NCI-H2171 (cell line): ENCODE results near the gene IRF4.
"Not testable (repeated sequence)": the region's sequence is repeated elsewhere in the genome, so short reads cannot be mapped to it uniquely, and the experiment has no call there.

Experiments used
- DNase-seq: peaks from one replicate; lab custom pipeline; 2025; lab: John Stamatoyannopoulos, UW

IRF4 gene

DNA sequence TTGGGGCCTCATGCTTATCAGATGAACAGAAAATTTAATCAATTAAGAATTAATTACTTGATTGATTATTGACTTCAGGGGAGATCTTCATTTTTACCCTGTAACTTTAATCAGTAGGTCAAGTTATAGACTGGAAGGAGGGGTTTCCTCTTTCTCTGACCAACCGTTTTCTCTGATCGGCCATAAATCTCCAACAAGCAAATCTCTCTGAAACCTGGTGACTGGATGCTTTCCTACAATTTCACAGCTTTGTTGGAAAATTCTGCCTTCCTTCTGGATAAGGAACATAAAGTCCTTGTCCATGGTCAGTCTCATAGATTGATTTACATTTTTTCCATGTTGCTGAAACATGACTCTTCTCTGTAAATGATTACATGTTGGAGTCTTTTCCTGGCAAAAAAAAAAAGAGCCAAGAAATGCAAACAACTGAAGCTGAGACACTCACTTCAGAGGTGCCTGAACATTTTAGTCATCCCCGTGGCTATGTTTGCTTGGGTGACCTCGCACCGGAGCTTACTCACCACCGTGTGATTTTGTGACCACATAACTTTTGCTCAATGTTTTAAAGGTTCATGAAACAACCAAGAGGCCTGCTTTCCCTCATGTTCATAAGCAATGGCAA is 31.0 kb downstream of the IRF4 start:
- DNase-seq = no peak

DNA sequence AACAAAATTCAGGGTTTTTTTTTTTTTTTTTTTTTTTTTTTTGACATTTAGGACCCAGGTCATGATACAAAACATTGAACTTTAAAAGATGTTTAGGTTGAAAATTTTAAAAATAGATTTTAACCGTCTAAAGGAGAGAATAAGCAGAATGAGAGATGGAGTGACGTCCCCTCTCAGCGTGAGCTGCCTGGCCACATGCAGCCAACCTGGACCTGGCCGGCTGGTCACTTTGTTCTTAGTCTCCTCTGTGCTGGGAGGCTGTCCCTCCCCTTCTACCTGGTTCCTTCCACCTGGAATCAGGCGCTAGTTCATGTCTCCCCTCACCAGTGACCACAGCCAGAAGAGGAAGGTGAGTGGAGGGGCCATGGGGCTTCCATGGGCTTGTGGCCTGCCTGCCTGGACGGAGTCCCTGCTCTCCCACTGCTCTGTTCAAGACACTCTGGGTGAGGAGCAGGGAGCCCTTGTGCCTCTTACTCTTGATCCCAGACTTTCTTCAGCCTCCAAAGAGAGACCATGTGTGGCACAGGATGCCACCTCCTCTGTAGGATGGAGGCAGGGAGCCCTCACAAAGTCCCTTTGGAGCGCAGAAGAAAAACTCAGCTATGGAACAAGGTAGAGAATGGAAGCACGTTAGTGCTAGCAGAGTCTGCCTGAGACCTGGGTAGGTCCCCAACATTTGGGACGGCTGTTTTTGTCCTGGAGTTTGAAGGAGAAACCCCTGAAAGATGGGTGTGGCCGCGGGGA is 31.7 kb downstream of the IRF4 start:
- DNase-seq = no peak

DNA sequence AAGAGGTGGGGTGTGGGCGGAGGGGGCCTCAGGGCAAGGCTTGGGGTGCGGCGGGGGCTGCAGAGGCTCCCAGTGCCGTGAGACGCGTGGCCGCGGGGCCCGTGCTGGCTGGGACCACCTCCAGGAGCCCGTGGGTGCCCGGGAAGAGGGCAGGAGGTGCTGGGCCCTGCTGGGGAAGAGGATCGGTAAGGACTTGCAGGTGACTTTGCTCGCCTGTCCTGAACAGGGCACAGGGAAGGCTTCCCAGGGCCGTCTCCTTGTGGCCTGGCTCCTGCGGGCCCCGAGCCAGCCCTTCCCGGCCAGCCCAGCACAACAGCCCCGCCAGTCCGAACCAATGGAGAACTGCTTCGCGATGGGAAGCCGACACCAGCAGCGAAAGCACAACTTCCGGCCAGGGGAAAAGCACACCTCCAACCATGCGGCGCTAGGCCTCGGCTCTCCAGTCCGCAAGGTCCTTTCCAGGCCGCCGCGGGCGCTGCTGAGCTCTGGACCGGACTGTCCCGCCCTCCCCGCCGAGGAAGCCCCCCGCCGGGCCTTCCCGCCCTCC is 32.3 kb downstream of the IRF4 start:
- DNase-seq = no peak

DNA sequence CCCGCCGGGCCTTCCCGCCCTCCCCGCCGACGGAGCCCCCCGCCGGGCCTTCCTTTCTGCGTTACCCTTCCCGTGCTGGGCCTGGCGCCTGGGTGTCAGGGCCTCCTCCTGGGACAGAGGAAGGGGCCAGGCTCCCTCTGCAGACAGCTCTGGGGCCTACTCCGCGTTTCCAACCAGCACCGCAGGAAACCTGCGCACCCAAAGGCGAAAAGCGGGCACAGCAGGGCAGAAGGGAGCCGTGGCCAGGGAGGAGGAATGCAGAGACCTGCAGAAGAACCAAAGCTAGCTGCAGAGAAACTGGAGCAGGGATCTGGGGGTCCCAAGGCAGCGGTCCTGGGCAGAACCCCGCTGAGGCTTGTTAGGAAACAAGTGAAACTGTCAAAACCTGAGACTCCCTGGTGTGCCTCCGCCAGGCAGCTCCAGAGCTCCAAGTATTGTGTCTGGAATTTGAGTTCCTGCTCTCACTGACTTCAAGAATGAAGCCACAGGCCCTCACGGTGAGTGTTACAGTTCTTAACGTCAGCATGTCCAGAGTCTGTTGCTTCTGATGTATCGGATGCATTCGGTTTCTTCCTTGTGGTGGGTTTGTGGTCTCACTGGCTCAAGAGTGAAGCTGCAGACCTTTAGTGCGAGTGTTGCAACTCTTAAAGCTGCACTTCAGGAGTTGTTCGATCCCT is 33.3 kb downstream of the IRF4 start:
- no peak for DNase-seq

DNA sequence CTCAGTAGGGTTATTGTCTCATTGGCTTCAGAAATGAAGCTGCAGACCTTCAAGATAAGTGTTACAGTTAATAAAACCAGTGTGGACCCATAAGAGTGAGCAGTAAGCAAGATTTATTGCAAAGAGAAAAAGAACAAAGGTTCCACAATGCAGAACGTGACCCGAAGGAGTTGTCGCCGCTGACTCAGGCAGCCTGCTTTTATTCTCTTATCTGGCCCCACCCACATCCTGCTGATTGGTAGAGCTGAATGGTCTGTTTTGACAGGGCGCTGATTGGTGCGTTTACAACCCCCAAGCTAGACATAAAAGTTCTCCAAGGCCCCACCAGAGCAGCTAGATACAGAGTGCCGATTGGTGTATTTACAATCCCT is 33.9 kb downstream of the IRF4 start:
- not testable (repeated sequence) for DNase-seq

DNA sequence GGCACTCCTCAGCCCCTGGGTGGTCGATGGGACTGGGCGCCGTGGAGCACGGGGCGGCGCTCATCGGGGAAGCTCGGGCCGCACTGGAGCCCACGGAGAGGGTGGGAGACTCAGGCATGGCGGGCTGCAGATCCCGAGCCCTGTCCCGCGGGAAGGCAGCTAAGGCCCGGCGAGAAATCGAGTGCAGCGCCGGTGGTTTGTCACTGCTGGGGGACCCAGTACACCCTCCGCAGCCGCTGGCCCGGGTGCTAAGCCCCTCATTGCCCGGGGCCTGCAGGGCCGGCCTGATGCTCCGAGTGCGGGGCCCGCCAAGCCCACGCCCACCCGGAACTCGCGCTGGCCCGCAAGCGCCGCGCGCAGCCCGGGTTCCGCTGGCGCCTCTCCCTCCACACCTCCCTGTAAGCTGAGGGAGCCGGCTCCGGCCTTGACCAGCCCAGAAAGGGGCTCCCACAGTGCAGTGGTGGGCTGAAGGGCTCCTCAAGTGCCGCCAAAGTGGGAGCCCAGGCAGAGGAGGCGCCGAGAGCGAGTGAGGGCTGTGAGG is 34.7 kb downstream of the IRF4 start:
- DNase-seq = not testable (repeated sequence)

DNA sequence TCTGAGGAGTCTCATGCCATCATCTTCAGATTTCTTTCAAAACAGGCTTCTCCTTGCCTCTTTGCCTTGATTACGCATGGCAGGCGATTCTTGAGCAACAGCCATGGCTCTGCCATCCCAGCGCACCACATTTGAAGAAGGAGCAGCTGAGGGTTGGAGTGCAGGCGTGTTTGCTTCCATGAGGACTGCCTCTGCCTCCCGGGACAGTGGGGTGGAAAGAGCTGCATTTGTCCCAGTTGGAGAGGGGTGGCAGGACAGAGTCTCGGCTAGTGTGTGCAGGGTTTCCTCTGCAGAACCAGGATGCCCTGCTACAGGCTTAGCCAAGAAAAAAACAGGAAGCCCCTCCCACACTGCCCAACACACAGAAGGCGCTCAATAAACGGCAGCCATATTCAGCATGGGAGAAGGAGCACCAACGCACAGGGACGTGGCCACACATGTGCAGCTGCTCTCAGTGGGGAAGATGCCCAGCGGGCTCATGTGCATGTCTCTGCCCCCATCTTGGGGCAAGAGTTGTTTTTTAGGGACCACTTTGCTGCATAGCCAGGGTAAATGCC is 36.6 kb downstream of the IRF4 start:
- no peak for DNase-seq

DNA sequence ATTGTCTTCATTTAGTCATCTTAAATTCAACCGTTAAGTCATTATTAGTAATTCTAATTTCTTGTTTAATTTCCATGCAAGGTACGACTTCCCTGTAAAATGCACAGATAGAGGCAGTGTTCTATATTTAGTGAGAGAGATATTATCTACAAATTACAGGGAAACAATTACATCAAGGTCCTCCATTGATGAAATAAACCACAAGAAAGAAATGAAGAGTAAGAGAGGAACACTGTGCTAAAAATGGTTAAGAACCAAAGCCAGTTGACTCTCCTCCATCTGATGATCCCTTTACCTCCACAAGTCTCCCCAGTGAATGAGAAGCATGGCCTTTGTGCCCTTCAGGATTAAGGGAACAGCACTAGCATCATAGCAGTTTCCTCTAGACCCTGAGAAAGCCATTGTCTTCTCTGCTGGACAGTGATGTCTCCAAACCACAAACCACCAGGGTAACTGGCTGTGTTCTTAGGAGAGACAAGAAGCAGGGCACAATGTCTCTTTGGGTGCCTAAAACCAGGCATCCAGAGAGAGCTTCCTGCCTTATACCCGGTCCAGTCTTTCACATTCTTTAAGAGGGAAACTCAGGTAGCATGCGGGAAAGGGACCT is 38.1 kb downstream of the IRF4 start:
- DNase-seq = no peak

DNA sequence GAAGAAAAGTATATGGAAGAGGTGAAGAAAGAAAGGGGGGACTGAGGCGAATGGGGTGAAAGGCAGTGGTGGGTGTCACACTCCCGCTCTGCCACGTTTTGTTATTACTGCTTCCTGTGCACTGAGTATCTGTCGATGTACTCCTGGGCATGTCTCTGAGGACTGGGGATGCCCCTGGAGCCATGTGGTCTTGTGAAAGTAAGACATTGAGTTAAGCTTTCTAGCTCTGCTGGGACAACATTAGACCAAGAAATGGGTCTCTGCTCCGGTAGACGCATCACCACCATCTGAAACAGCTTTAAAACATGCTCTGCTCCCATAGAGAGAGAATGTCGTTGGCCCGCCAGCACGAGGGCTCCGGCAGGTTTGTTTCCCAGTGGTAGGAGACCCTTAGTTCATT is 40.0 kb downstream of the IRF4 start:
- DNase-seq = no peak

DNA sequence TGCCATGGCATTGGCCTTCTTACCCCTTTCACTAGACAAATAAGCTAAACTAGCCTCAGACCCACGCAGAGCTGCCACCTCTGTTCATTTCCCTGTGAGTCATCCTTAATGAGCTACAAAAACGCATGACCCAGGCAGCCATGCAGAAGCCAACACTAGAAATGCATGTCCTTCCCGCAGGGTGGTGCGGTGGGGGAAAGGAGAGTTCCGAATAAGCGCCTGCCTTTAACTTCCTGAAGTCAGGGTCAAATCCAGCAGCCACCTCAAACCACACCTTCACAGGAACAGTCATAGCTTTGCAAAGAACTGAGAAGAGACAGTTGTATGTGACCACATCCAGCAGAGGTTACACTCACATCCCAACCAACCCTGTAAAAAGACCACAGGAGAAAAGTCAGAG is 40.4 kb downstream of the IRF4 start:
- DNase-seq = no peak

DNA sequence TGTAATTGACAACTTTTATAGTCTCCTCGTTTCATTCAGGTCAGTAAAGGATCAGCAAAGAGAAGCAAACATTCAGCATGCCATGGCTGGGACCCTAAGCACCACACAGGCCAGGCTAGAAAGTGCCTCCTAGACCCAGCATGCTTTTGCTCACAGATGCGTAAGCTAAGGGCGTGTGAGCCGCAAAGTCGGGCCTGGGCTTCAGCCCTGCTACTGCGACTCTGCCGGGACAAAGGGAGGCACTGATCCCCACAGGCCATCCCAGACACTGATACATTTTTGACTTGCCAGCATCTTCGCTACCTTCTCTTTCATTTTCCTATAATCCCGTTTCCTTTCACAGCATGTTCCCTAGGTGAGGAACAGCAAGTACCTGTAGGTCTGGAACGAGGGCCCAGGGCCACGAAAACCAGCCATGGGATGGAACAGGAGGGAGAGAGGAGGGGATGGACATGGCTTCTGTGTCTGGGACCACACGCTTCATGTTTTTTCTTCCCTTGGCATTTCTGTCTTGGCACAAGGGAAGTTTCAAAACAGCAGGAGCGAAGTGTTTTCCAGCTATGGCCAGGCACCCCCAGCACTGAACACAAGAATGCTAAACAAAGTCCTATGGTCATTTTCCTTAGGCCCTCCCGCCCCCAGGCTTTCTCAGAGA is 42.6 kb downstream of the IRF4 start:
- no peak for DNase-seq

DNA sequence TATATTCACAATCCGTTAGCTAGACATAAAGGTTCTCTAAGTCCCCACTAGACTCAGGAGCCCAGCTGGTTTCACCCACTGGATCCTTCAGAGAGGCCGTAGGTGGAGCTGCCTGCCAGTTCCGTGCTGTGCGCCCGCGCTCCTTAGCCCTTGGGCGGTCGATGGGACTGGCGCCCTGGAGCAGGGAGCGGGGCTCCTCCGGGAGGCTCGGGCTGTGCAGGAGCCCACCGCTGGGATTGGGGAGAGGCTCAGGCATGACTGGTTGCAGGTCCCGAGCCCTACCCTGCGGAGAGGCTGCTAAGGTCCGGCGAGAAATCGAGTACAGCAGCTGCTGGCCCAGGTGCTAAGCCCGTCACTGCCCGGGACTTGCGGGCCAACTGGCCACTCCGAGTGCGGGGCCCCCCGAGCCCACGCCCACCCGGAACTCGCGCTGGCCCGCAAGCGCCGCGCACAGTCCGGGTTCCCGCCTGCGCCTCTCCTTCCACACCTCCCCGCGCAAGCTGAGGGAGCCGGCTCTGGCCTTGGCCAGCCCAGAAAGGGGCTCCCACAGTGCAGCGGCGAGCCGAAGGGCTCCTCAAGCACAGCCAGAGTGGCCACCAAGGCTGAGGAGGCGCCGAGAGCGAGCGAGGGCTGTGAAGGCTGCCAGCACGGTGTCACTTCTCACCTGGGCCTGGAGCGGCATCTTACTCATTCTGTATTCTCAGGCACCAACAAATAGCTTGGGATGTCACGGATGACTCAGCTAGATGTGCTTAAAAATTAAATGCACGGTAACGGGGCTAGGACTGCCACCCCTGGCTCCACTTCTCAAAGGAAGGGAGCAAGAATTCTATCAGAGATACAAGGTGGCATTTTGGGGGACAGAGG is 44.1 kb downstream of the IRF4 start:
- no peak for DNase-seq

DNA sequence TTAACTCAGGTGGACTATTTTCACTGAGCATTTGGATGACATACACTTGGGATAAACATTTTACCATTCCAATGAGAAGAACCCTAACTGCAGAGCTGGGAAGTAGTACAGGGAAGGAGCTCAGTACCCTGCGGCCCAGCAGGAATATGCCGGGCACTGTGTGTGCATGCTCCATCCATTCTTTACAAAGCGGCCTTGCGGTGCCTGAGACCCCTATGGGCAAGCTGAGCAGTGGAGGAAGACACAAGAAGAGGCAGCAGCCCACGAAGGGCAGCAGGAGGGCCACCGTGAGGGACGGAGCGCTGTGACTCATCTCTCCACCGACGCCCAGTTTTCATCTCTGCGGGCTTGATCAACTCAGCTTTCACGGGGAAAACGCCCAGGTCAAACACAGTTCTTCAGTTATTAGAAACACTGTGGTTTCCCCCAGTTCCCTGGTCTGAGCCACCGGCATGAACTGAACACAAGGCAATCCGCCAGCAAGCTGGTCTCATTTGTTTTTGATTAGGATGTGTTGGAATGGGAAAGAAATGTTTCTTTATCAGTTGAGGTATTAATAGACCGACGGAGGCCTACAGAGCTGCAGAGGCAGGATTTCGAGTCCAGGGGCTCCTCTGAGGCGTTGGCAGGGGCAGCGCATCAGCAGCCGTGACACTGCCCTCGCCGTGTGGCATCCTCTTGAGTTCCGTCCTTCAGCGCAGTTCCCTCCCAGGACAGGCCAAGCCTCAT is 44.9 kb downstream of the IRF4 start:
- no peak for DNase-seq

DNA sequence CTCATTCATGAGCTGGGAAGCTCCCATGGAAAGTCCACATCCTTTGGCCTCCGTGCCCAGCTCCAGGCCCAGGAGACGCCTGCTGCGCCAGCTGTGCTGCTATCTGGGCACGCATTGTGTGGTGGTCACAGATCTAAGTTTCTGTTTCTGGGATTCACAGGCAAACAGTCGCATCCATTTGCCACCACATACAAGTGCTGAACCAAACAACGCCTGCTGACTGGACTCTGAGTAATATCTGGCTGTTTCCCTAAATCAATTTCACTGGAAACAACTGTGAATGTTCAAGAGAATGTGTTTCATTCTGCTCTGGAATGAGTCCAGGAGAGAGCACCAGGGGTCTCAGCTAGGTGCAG is 45.5 kb downstream of the IRF4 start:
- DNase-seq = no peak

DNA sequence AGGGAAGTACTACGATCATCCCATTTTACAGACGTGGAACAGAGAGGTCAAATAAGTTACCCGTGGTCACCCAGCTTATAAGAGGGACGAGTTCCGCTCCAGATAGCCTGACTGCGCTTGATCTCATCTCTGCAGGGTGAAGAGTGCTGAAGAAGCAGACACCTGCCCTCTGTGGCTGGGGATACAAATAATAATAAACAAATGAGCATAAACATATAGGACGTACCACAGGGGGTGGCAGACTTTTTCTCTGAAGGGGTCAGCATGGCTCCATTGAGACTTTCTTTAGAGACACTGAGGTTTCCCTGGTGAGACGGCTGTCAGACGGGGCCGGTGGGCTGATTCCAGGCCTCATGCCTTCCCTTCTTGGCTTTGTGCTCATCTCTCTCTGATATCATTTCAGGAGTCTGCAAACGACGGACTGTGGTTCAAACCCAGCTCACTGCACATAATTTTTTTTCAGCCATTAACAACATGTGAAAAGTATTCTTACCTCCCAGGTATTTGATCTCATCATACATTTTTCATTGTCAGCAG is 47.1 kb downstream of the IRF4 start:
- DNase-seq = no peak

DNA sequence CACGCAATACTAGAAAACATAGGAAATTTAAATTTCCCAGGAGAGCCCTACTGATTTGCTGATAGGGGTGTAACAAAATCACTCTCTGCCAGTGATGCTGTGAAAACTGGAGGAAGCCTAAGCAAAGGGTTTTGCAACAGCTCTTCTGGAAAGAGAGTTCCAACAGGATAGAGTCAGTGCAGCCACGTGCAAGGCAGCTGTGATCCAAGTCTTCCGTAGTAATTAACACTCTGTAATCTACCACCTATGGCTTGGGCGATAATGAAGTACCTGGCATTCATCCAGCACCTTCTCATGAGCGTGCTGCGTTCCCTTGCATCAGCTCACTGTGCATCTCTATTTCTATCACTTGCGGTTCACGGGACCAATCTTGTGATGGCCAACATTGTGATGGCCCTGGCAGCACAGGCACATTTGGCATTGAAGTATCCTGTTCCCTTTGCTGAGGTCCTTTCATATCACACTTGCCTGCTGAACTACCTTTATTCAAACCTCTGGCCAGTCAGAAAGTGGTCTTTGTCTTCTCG is 48.2 kb downstream of the IRF4 start:
- peak; percentile 7 for DNase-seq

DNA sequence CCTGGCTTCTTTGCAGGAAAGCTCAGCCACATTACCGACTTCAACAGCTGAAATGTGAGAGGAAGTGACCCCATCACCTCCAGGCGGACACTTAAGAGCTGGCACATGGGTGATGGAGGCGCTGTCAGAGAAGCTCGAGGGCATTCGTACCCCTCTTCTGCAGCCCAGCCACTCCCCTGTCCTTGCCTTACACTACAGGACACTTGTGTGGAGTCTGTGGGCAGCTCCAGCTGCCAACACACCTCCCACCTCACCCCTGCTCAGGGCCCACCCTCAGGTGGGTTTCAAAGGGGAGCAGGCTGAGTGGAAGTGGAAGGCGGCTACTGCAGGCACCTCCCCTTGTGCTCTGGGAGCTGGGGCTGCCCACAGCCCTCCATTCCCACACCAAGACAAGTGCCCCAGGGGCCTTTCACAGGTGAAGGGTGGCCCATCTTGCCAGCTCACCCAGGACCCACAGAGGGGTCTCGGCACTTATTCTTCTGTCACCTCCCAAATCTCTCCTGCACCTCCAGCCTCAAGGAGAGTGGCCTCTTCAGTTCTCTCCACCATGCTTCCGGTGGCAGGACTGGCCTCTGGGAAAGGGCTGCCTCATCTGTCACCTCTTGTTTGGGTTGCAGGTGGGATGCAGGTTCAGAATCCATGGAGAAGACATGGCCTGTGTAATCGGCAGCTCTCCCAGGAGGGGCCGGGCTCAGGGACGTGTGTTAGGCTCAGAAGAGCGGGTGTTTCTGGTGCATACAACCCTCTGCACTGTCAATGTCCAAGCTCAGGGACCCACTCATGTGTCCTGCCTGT is 49.8 kb downstream of the IRF4 start:
- no peak for DNase-seq

DNA sequence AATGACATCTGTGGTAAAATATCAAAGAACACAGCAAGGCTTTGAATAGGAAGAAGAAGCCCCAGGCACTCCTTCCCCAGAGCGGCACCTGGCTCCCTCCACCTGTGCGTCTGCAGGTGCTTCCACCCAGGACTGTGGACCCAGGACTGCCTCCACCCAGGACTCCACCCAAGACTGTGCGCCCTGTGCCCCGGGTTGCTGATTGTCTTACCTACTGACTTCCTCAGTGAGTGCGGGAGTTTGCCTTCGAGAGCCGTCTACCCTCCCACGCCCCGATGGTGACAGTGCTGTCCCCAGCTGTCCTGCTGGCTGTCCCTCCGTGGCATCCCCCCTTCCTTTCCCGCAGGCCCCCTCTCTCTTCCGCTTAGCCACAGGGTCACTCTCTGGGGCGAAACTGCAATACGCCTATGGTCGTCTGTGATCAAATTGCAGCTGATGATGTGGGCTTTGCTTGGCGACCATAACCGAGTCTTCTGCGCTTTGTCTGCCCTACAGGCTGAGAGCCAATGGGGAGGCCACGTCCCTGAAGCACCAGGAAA is 52.1 kb downstream of the IRF4 start:
- no peak for DNase-seq
